ENCODE results near the gene RB1.

RB1 gene

DNA sequence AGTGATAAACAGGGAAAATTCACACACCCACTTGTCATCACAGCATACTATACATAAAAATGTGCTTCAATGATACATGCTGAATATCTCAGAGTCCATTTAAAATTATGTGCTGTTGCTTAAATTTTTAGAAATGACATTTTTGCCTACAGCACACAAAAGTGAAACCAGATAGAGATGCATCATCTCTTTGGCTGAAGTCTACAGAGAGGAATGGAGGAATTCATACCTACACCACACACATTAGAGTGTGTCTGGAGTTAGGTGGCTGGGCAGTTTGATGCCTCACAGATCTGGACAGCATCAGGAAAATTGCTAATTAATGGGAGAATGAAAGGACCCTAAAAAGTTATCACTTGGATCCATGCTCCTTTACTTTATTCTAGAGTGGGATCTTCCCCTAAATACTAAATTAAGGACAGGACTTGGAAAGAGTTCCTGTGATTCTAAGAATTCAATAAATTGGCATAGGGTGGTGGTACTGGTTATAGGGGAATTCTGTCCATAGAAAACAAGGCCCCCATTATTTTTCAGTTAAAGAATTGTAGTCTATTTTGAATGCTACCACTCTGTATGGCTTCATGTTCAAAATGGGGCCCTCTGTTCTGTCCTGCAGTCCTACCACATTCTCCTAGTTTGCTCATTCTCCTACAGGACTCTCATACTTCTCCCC, 188.0 kb downstream of the RB1 start:
- H3K27ac ChIP-seq, result no peak overlapping the region
- TF ChIP-seq, protein P1, sequence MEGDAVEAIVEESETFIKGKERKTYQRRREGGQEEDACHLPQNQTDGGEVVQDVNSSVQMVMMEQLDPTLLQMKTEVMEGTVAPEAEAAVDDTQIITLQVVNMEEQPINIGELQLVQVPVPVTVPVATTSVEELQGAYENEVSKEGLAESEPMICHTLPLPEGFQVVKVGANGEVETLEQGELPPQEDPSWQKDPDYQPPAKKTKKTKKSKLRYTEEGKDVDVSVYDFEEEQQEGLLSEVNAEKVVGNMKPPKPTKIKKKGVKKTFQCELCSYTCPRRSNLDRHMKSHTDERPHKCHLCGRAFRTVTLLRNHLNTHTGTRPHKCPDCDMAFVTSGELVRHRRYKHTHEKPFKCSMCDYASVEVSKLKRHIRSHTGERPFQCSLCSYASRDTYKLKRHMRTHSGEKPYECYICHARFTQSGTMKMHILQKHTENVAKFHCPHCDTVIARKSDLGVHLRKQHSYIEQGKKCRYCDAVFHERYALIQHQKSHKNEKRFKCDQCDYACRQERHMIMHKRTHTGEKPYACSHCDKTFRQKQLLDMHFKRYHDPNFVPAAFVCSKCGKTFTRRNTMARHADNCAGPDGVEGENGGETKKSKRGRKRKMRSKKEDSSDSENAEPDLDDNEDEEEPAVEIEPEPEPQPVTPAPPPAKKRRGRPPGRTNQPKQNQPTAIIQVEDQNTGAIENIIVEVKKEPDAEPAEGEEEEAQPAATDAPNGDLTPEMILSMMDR (conservative IDR thresholded peaks at IDR 0.05), result no peak

GRCh38 chr13:48492096-48492440, 188.5 kb downstream of the RB1 start:
- no peak overlapping the region for H3K27ac ChIP-seq
- TF ChIP-seq, protein P1 (conservative IDR thresholded peaks at IDR 0.05), result no peak

GRCh38 chr13:48492470-48493065, 189.0 kb downstream of the RB1 start:
- TF ChIP-seq, protein P1 (conservative IDR thresholded peaks at IDR 0.05), result no peak
- H3K27ac ChIP-seq, result peak overlapping the region; percentile 78

GRCh38 chr13:48493066-48493765, 189.7 kb downstream of the RB1 start:
- H3K27ac ChIP-seq, result peak overlapping the region; percentile 78
- TF ChIP-seq, protein P1 (conservative IDR thresholded peaks at IDR 0.05), result no peak

- H3K27ac ChIP-seq, result peak overlapping the region; percentile 78
- TF ChIP-seq, protein P1 (conservative IDR thresholded peaks at IDR 0.05), result no peak
These were observed 190.3 kb downstream of the RB1 start for GRCh38 chr13:48493851-48494250.

DNA sequence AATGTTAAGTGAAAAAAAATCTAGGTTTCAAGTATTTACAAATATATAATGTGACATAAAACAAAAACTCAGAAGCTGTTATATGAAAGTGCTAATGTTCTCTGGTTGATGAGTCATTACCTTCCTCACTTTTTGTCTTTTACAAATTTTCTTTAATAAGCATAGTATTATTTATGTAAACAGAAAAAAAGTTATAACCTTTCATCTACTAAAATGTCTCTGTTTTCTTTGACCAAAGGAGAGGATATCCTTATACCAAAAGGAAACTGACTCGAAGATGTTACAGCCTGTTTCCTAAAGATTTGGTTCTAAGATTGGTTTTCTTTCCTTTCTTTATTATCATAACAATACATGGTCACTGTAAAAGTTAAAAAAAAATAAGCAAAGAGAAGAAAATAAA, 191.3 kb downstream of the RB1 start:
- TF ChIP-seq, protein P1 (conservative IDR thresholded peaks at IDR 0.05), result no peak
- peak overlapping the region; percentile 78 for H3K27ac ChIP-seq

- H3K27ac ChIP-seq, result peak overlapping the region; percentile 55
- TF ChIP-seq, protein P1 (conservative IDR thresholded peaks at IDR 0.05), result no peak
These were observed 193.0 kb downstream of the RB1 start for GRCh38 chr13:48496271-48497161.

Measured in VCaP (cell line).